OCI-LY7 (cell line): ENCODE measurements around the gene CFH. TPM values are rescaled to one million over a fixed set of nuclear protein-coding genes. Genes with fewer than 3 reads are reported as not detected.
"Not testable (repeated sequence)": the region's sequence is repeated elsewhere in the genome, so short reads cannot be mapped to it uniquely, and the experiment has no call there.

ENCODE experiments used
- BruUV-seq: library from RNA; stranded (reverse); fragments of 400-500 nt; replicated peaks from 2 replicates; lab custom pipeline; 2021; lab: Mats Ljungman, UMichigan
- CTCF ChIA-PET: fragments of 300-600 bp; sonication (Branson Sonifier 250); formaldehyde crosslinking; loops from one replicate; lab custom pipeline; 2022; ENCODE audit warnings: antibody characterized with exemption; ENCODE audit not compliant: unreplicated experiment; lab: Charles Lee
- POLR2A ChIA-PET: fragments of 300-600 bp; sonication (Branson Sonifier 250); formaldehyde crosslinking; loops from one replicate; lab custom pipeline; 2022; ENCODE audit warnings: antibody characterized with exemption; lab: Charles Lee
- DNase-seq: peaks from one replicate; pipeline ENCODE4 v3.0.0-alpha.2; 2015; ENCODE audit warnings: low spot score
- H2AFZ ChIP-seq: fragments of 200-600 bp; sonication (generic), shearing (Covaris generic); 2 replicates; pipeline ENCODE4 v1.6.1; 2014; ENCODE audit warnings: mild to moderate bottlenecking, antibody characterized with exemption, low read length, moderate library complexity
- H3K27ac ChIP-seq: fragments of 200-600 bp; sonication (generic); 2 replicates; pipeline ENCODE4 v1.5.1; 2014; ENCODE audit warnings: mixed run types, low read depth, mild to moderate bottlenecking, moderate library complexity, low read length, inconsistent platforms; ENCODE audit not compliant: poor library complexity, severe bottlenecking
- H3K36me3 ChIP-seq: fragments of 200-600 bp; sonication (generic); 2 replicates; pipeline ENCODE4 v1.6.1; 2014; ENCODE audit warnings: mild to moderate bottlenecking, antibody characterized with exemption, low read length, moderate library complexity, mixed read lengths; ENCODE audit not compliant: insufficient read depth
- H3K4me1 ChIP-seq: fragments of 200-600 bp; sonication (generic); 2 replicates; pipeline ENCODE4 v1.5.1; 2014; ENCODE audit warnings: mild to moderate bottlenecking, low read length; ENCODE audit not compliant: insufficient read depth, poor library complexity, severe bottlenecking
- H3K4me2 ChIP-seq: fragments of 200-600 bp; sonication (generic); 2 replicates; pipeline ENCODE4 v1.6.1; 2014; ENCODE audit warnings: mild to moderate bottlenecking, low read length
- H3K4me3 ChIP-seq: fragments of 200-600 bp; sonication (generic); 2 replicates; pipeline ENCODE4 v1.5.1; 2014; ENCODE audit warnings: mild to moderate bottlenecking, low read depth, low read length; ENCODE audit not compliant: poor library complexity, severe bottlenecking
- H3K79me2 ChIP-seq: fragments of 200-600 bp; sonication (generic); 2 replicates; pipeline ENCODE4 v1.6.1; 2016; ENCODE audit warnings: low read depth, mild to moderate bottlenecking, low read length, moderate library complexity, mixed read lengths; ENCODE audit not compliant: insufficient read depth
- H3K9me2 ChIP-seq: fragments of 200-600 bp; sonication (generic); 2 replicates; pipeline ENCODE4 v1.6.1; 2016; ENCODE audit warnings: mild to moderate bottlenecking, low read length, mixed read lengths; ENCODE audit not compliant: insufficient read depth
- H3K9me3 ChIP-seq: fragments of 200-600 bp; sonication (generic); 2 replicates; pipeline ENCODE4 v1.6.1; 2014; ENCODE audit warnings: mild to moderate bottlenecking, mixed run types, low read length, mixed read lengths
- H4K20me1 ChIP-seq: fragments of 200-600 bp; sonication (generic); 2 replicates; pipeline ENCODE4 v1.6.1; 2014; ENCODE audit warnings: mild to moderate bottlenecking, antibody characterized with exemption, low read length, moderate library complexity, mixed read lengths; ENCODE audit not compliant: insufficient read depth
- EZH2phosphoT487 ChIP-seq: fragments of 200-600 bp; sonication (generic); IDR thresholded peaks from 2 replicates; pipeline ENCODE4 v1.6.1; 2018; ENCODE audit warnings: low read depth, borderline replicate concordance, mild to moderate bottlenecking, mixed run types, antibody characterized with exemption, low read length, moderate library complexity, mixed read lengths
- intact Hi-C: fragments of 100-400 bp; cut with micrococcal nuclease; formaldehyde crosslinking; loops from one replicate; pipeline ENCODE4 v1.10.0; 2022; ENCODE audit not compliant: unreplicated experiment
- total RNA-seq, 2 experiments: library from RNA; depleted of rRNA in 1 of 2; stranded (reverse); fragments of >200 nt in 1 of 2; shearing (Covaris generic) in 1 of 2; gene quantifications; 2 replicates each; pipeline ENCODE4 v1.2.3, GENCODE V29; 2014 to 2022
- TF ChIP-seq, protein P1 (sequence below): fragments of 200-600 bp; sonication (generic); conservative IDR thresholded peaks from 2 replicates; pipeline ENCODE4 v1.5.1; 2014; ENCODE audit warnings: mild to moderate bottlenecking, antibody characterized with exemption, low read length, moderate library complexity, mixed read lengths

CFH gene
- total RNA-seq, 2 experiments from 2014 or later = not detected

DNA sequence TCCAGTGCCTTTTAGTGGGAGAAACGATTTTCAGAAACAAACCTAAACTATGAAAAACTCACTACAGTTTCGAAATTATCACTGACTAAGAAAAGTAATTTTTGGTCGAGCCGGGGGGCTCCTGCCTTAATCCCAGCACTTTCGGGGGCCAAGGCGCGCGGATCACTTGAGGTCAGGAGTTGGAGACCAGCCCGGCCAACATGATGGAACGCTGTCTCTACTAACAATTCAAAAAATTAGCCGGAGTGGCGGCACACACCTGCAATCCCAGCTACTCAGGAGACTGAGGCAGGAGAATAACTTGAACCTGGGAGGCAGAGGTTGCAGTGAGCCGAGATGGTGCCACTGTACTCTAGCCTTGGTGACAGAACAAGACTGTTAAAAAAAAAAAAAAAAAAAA, 125.8 kb downstream of the CFH start:
- no peak overlapping the region for H3K27ac ChIP-seq
- no TSS peak for BruUV-seq
- no peaks in the 10 kb centered on the region for H3K4me1 ChIP-seq
- no peaks in the 10 kb centered on the region for H3K9me3 ChIP-seq
- no peak overlapping the region for H3K4me3 ChIP-seq
- CTCF ChIA-PET = no interaction called here
- POLR2A ChIA-PET = no interaction called here
- no peaks in the 10 kb centered on the region for H3K79me2 ChIP-seq
- DNase-seq = no peak
- no peaks in the 10 kb centered on the region for H3K36me3 ChIP-seq
- H4K20me1 ChIP-seq = no peaks in the 10 kb centered on the region
- H3K4me2 ChIP-seq = no peak overlapping the region
- no peak overlapping the region for H2AFZ ChIP-seq
- TF ChIP-seq, protein P1, sequence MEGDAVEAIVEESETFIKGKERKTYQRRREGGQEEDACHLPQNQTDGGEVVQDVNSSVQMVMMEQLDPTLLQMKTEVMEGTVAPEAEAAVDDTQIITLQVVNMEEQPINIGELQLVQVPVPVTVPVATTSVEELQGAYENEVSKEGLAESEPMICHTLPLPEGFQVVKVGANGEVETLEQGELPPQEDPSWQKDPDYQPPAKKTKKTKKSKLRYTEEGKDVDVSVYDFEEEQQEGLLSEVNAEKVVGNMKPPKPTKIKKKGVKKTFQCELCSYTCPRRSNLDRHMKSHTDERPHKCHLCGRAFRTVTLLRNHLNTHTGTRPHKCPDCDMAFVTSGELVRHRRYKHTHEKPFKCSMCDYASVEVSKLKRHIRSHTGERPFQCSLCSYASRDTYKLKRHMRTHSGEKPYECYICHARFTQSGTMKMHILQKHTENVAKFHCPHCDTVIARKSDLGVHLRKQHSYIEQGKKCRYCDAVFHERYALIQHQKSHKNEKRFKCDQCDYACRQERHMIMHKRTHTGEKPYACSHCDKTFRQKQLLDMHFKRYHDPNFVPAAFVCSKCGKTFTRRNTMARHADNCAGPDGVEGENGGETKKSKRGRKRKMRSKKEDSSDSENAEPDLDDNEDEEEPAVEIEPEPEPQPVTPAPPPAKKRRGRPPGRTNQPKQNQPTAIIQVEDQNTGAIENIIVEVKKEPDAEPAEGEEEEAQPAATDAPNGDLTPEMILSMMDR = no peak
- TF ChIP-seq EZH2phosphoT487 = no peak
- intact Hi-C loops = no loop called here
- H3K9me2 ChIP-seq = no peaks in the 10 kb centered on the region

- POLR2A ChIA-PET = no interaction called here
- Histone ChIP-seq H3K4me2 (no peak overlapping the region), H3K9me2 (no peaks in the 10 kb centered on the region), H2AFZ (no peak overlapping the region), H3K27ac (no peak overlapping the region), H4K20me1 (no peaks in the 10 kb centered on the region), H3K9me3 (no peaks in the 10 kb centered on the region), H3K4me3 (no peak overlapping the region), H3K79me2 (no peaks in the 10 kb centered on the region), H3K36me3 (no peaks in the 10 kb centered on the region), H3K4me1 (no peaks in the 10 kb centered on the region)
- no peak for DNase-seq
- intact Hi-C loops = no loop called here
- TF ChIP-seq EZH2phosphoT487 = no peak
- TF ChIP-seq, protein P1 = 0 out of 2 replicates have a peak, but pooled peaks have one; percentile 10
- no TSS peak for BruUV-seq
- CTCF ChIA-PET = no interaction called here
Measured at GRCh38 chr1:196779093-196779492, 127.2 kb downstream of the CFH start.

DNA sequence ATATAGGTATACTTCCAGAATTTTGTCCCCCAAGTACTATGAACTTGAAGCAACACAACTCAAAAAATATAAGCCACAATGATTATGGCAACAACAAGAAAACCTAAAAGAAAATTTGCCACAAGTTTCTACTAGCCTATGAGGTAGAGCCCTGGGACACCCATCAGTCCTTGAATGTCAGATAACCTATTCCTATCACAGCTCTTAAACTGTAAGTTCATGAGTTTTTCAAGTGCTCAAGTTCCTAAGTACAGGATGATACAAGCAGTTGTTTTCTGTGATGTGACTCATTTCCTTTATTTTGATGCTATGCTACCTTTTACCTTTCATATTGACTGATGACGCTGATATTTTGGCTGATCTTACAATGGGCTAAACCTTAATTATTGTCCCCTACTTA, 139.4 kb downstream of the CFH start:
- POLR2A ChIA-PET, H3K79me2 ChIP-seq, H2AFZ ChIP-seq, H3K4me2 ChIP-seq, CTCF ChIA-PET, H3K27ac ChIP-seq, H4K20me1 ChIP-seq, BruUV-seq, H3K36me3 ChIP-seq, H3K4me1 ChIP-seq, intact Hi-C loops, H3K4me3 ChIP-seq, H3K9me2 ChIP-seq, DNase-seq, H3K9me3 ChIP-seq: not testable (repeated sequence)

- H4K20me1 ChIP-seq, intact Hi-C loops, H3K4me2 ChIP-seq, H3K36me3 ChIP-seq, H3K4me3 ChIP-seq, H3K79me2 ChIP-seq, BruUV-seq, H3K4me1 ChIP-seq, DNase-seq, POLR2A ChIA-PET, H3K27ac ChIP-seq, H2AFZ ChIP-seq, H3K9me2 ChIP-seq, H3K9me3 ChIP-seq, CTCF ChIA-PET: not testable (repeated sequence)
Measured at GRCh38 chr1:196794103-196794502, 142.3 kb downstream of the CFH start.
